ENCODE data around the gene LNPEP. TPM values are rescaled to one million over a fixed set of nuclear protein-coding genes. Genes with fewer than 3 reads are reported as not detected.

The LNPEP gene
- total and polyA plus RNA-seq, 8 donors: 22.2 to 40.6 (median 27.6) TPM

- Histone ChIP-seq H3K4me1 (no peaks in the 10 kb centered on the region), H3K27me3 (no peaks in the 10 kb centered on the region), H3K27ac (no peak overlapping the region), H3K4me3 (no peak overlapping the region), H3K36me3 (peaks cover 0 to 38% of the 10 kb centered on the region in 2 donors), H3K9me3 (no peaks in the 10 kb centered on the region)
- ATAC-seq (no peak), DNase-seq (no peak)
- no peak for TF ChIP-seq CTCF (IDR thresholded peaks at IDR 0.05)
- intact Hi-C loops (cut with DNase I): no loop called here
Observed at GRCh38 chr5:96919754-96920197, 16.1 kb upstream of the LNPEP start.

DNA sequence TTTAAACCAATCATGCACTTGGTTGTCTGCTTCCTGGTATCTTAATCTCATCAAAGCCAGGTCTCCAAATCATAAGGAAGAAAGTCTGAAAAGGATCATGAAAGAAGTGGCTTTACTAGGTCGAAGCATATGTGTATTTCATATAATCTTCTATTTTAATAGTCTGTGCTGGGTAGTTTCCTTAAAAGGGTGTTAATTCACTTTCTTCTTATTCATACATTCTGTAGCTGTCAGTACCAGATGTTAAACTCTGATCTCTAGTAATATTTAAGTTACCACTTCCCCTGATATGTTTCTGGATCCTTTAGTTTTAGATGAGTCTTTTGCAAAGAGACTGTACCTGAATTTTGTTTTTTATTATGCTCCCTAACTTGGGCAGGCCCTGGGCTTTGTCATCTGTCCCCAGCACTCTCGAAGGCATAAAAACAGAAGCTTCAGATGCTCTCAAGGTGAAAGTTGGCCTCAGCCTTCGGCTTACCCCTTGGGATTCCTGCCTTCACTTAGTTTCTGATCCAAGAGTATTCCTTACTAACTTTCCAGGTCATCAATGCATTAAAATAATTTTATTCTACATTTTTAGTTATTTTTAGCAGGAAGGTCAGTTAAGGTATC lies 15.0 kb upstream of the LNPEP start:
- H3K4me1 ChIP-seq: no peaks in the 10 kb centered on the region
- H3K36me3 ChIP-seq: peaks cover 0 to 35% of the 10 kb centered on the region in 2 donors
- DNase-seq (no peak), ATAC-seq (no peak)
- H3K27me3 ChIP-seq: no peaks in the 10 kb centered on the region
- no peaks in the 10 kb centered on the region for H3K9me3 ChIP-seq
- no peak for TF ChIP-seq CTCF (IDR thresholded peaks at IDR 0.05)
- intact Hi-C loops (cut with DNase I): no loop called here
- no peak overlapping the region for H3K4me3 ChIP-seq
- no peak overlapping the region for H3K27ac ChIP-seq

DNA sequence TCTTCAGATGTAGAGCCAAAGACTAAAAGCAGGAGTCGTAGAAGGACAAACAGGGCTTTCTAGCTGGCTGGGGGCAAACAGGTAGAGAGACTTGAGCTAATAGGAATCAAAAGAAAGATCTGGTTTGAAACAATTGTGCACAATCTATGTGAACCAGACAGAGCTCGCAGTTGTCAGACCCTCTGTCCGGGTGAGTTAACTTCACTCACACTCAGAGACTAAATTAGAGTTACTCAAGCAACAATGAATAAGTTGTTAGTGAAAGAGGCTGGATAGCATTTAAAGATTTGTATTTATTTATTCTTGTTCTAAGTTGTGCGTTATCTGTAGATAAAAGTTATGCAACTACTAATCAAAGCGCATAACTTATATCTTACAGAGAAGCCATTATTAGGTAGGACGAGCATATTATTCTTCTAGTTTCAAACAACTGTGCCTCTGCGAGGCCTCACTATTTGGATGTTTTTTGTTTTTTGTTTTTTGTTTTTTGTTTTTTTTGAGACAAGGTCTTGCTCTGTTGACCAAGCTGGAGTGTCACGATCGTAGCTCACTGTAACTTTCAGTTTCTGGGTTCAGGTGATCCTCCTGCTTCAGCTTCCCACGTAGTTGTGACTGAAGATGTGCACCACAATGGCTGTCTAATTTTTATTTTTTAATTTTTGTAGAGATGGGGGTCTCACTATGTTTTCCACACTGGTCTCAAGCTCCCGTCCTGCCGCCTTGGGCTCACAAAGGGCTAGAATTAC lies 13.2 kb upstream of the LNPEP start:
- no peak for TF ChIP-seq CTCF (IDR thresholded peaks at IDR 0.05)
- DNase-seq (peak in 1 of 4 donors; percentile 26), ATAC-seq (no peak)
- intact Hi-C loops (cut with DNase I): no loop called here
- Histone ChIP-seq H3K27ac (no peak overlapping the region), H3K4me1 (no peaks in the 10 kb centered on the region), H3K4me3 (no peak overlapping the region), H3K27me3 (no peaks in the 10 kb centered on the region), H3K9me3 (no peaks in the 10 kb centered on the region), H3K36me3 (peaks cover 0 to 16% of the 10 kb centered on the region in 2 donors)

GRCh38 chr5:96924016-96924443 lies 11.8 kb upstream of the LNPEP start:
- Histone ChIP-seq H3K36me3 (peaks cover 0 to 6% of the 10 kb centered on the region in 2 donors), H3K4me1 (no peaks in the 10 kb centered on the region), H3K9me3 (no peaks in the 10 kb centered on the region), H3K4me3 (no peak overlapping the region), H3K27me3 (no peaks in the 10 kb centered on the region), H3K27ac (no peak overlapping the region)
- DNase-seq: no peak
- no peak for TF ChIP-seq CTCF (IDR thresholded peaks at IDR 0.05)
- no peak for ATAC-seq
- intact Hi-C loops (cut with DNase I): no loop called here

GRCh38 chr5:96926276-96926675 lies 9.6 kb upstream of the LNPEP start:
- no peaks in the 10 kb centered on the region for H3K27me3 ChIP-seq
- ATAC-seq: no peak
- DNase-seq: no peak
- intact Hi-C loops (cut with DNase I): no loop called here
- H3K4me1 ChIP-seq: peaks cover 0 to 1% of the 10 kb centered on the region in 2 donors
- H3K36me3 ChIP-seq: no peaks in the 10 kb centered on the region
- H3K9me3 ChIP-seq: no peaks in the 10 kb centered on the region
- no peak for TF ChIP-seq CTCF (IDR thresholded peaks at IDR 0.05)
- no peak overlapping the region for H3K4me3 ChIP-seq
- no peak overlapping the region for H3K27ac ChIP-seq
